Measurements from ENCODE around the gene CPLX3. TPM values are rescaled to one million over a fixed set of nuclear protein-coding genes. Genes with fewer than 3 reads are reported as not detected.

The CPLX3 gene
- total RNA-seq, 1 experiment from 2014 or later: not detected

DNA sequence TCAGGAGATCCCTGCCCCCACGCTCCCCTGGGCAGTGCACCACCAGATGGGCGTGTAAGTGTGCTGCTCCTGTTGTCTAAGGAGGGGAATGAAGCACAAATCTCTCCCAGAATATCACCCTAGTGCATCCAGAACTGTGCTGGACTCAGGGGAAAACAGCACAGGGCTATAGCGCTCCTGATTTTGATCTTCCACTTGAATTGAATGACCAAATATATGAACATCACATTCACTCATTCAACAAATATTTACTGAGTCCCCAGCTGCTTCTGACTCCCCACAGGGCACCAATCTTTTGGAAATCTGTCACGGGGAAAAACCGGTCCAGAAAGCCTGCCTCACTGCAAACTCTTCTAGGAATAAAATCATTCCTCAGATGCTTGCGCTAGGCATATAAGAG, 2.4 kb downstream of the CPLX3 start:
- H3K27me3 ChIP-seq (ENCODE audit: insufficient read depth, low read length): peaks cover 10% of the 10 kb centered on the region; the same call in 1 of the 2 replicates

More for the DNA sequence above, 2.4 kb downstream of the CPLX3 start:
- no peak overlapping the region for H2AFZ ChIP-seq (ENCODE audit: low read length)
- no peak overlapping the region for H3K9ac ChIP-seq (ENCODE audit: extremely low read depth, insufficient read length, low read length)
- H2BK20ac ChIP-seq (ENCODE audit: low read depth, low read length, poor library complexity, severe bottlenecking): no peak overlapping the region
- no peak overlapping the region for H3K56ac ChIP-seq (ENCODE audit: insufficient read length, low read depth, low read length)
- H3K27ac ChIP-seq (ENCODE audit: insufficient read length, low read depth, low read length): no peak overlapping the region
- H4K20me1 ChIP-seq (ENCODE audit: control insufficient read depth, insufficient read depth, insufficient read length): no peaks in the 10 kb centered on the region
- Mint-ChIP-seq H3K27me3 (ENCODE audit: low read depth) (peaks cover 62% of the 10 kb centered on the region), H3K4me3 (no peak overlapping the region), H3K36me3 (ENCODE audit: insufficient read depth in 1 of 3, low read depth in 3 of 3) (no peaks in the 10 kb centered on the region), H3K9me3 (no peaks in the 10 kb centered on the region), H3K27ac (no peak overlapping the region), H3K4me1 (peaks cover 4 to 29% of the 10 kb centered on the region in 2 experiments; a peak in 3 of 4 replicates)
- H2BK15ac ChIP-seq (ENCODE audit: low read depth, low read length): no peak overlapping the region
- no peaks in the 10 kb centered on the region for H3K9me3 ChIP-seq (ENCODE audit: control insufficient read depth, low read depth, low read length)
- H3K18ac ChIP-seq (ENCODE audit: insufficient read length, low read depth, low read length): no peak overlapping the region
- no peak for DNase-seq
- no peak overlapping the region for H2AK5ac ChIP-seq (ENCODE audit: insufficient read length, low read length)
- H3K14ac ChIP-seq (ENCODE audit: insufficient read depth, low read length): no peak overlapping the region
- H3T11ph ChIP-seq (ENCODE audit: low read length): no peak overlapping the region
- no peaks in the 10 kb centered on the region for H3K79me1 ChIP-seq (ENCODE audit: insufficient read depth, low read depth, low read length, poor library complexity, severe bottlenecking)
- H4K8ac ChIP-seq (replicated peaks; ENCODE audit: insufficient read length, low read depth, low read length): no peak overlapping the region
- no peak overlapping the region for H3K4me2 ChIP-seq (ENCODE audit: insufficient read depth, insufficient read length, low read length)
- no peak overlapping the region for H3K23ac ChIP-seq (ENCODE audit: insufficient read length, low read depth, low read length)
- no peaks in the 10 kb centered on the region for H3K23me2 ChIP-seq (ENCODE audit: insufficient read length, low read depth, low read length, poor library complexity, severe bottlenecking)
- no peak overlapping the region for H4K5ac ChIP-seq (ENCODE audit: insufficient read length, low read depth, low read length)
- H3K4ac ChIP-seq (ENCODE audit: low read depth, low read length): no peak overlapping the region
- H4K91ac ChIP-seq (ENCODE audit: insufficient read length, low read depth, low read length): no peak overlapping the region
- TF ChIP-seq, protein P1, sequence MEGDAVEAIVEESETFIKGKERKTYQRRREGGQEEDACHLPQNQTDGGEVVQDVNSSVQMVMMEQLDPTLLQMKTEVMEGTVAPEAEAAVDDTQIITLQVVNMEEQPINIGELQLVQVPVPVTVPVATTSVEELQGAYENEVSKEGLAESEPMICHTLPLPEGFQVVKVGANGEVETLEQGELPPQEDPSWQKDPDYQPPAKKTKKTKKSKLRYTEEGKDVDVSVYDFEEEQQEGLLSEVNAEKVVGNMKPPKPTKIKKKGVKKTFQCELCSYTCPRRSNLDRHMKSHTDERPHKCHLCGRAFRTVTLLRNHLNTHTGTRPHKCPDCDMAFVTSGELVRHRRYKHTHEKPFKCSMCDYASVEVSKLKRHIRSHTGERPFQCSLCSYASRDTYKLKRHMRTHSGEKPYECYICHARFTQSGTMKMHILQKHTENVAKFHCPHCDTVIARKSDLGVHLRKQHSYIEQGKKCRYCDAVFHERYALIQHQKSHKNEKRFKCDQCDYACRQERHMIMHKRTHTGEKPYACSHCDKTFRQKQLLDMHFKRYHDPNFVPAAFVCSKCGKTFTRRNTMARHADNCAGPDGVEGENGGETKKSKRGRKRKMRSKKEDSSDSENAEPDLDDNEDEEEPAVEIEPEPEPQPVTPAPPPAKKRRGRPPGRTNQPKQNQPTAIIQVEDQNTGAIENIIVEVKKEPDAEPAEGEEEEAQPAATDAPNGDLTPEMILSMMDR (conservative IDR thresholded peaks at IDR 0.05): no peak
- H2BK12ac ChIP-seq (ENCODE audit: insufficient read length, low read depth, low read length): no peak overlapping the region
- no peaks in the 10 kb centered on the region for H3K79me2 ChIP-seq (ENCODE audit: insufficient read depth, low read length)
- no peak overlapping the region for H2BK5ac ChIP-seq (ENCODE audit: insufficient read length, low read length)
- no CpG with 5 or more reads among the region's 6 CpGs for WGBS (ENCODE audit: extremely low coverage, insufficient read length, low lambda C conversion rate)
- no peaks in the 10 kb centered on the region for H3K4me1 ChIP-seq (ENCODE audit: insufficient read depth, low read length)
- no peak overlapping the region for H2BK120ac ChIP-seq (ENCODE audit: low read depth, low read length, poor library complexity, severe bottlenecking)

Measured in H9 (cell line).